ENCODE results near the gene ZNF230. TPM values are rescaled to one million over a fixed set of nuclear protein-coding genes. Genes with fewer than 3 reads are reported as not detected.

ZNF230 gene
- total RNA-seq, 1 experiment from 2014 or later, result 4.0 TPM

GRCh38 chr19:44019498-44019897 lies 16.7 kb downstream of the ZNF230 start:
- no peaks in the 10 kb centered on the region for H3K9me2 ChIP-seq (ENCODE audit: insufficient read depth)
- no peak overlapping the region for H3K4me3 ChIP-seq
- no peaks in the 10 kb centered on the region for H3K4me1 ChIP-seq (replicated peaks; ENCODE audit: insufficient read depth)
- POLR2A ChIA-PET (ENCODE audit: unreplicated experiment), result no interaction called here
- H3F3A ChIP-seq (ENCODE audit: insufficient read depth, low read depth), result no peaks in the 10 kb centered on the region
- intact Hi-C loops (cut with micrococcal nuclease; ENCODE audit: unreplicated experiment), result no loop called here
- no peaks in the 10 kb centered on the region for H3K27me3 ChIP-seq (ENCODE audit: insufficient read depth, low read depth)
- H3K36me3 ChIP-seq (ENCODE audit: low read depth), result no peaks in the 10 kb centered on the region
- H3K79me2 ChIP-seq (ENCODE audit: low read depth), result no peaks in the 10 kb centered on the region
- no peak for DNase-seq
- no peaks in the 10 kb centered on the region for H4K20me1 ChIP-seq (ENCODE audit: insufficient read depth)
- no peak overlapping the region for H2AFZ ChIP-seq
- H3K4me2 ChIP-seq, result no peak overlapping the region
- CTCF ChIA-PET, result no interaction called here
- TF ChIP-seq, protein P1, sequence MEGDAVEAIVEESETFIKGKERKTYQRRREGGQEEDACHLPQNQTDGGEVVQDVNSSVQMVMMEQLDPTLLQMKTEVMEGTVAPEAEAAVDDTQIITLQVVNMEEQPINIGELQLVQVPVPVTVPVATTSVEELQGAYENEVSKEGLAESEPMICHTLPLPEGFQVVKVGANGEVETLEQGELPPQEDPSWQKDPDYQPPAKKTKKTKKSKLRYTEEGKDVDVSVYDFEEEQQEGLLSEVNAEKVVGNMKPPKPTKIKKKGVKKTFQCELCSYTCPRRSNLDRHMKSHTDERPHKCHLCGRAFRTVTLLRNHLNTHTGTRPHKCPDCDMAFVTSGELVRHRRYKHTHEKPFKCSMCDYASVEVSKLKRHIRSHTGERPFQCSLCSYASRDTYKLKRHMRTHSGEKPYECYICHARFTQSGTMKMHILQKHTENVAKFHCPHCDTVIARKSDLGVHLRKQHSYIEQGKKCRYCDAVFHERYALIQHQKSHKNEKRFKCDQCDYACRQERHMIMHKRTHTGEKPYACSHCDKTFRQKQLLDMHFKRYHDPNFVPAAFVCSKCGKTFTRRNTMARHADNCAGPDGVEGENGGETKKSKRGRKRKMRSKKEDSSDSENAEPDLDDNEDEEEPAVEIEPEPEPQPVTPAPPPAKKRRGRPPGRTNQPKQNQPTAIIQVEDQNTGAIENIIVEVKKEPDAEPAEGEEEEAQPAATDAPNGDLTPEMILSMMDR (conservative IDR thresholded peaks at IDR 0.05), result no peak
- TF ChIP-seq EZH2 (IDR thresholded peaks at IDR 0.05; ENCODE audit: low read depth), result no peak
- peaks cover 12% of the 10 kb centered on the region for H3K9me3 ChIP-seq (ENCODE audit: insufficient read depth, low read depth)
- no peak overlapping the region for H3K27ac ChIP-seq
- no TSS peak for BruUV-seq (replicated peaks)

- Histone ChIP-seq H3F3A (ENCODE audit: insufficient read depth, low read depth) (no peaks in the 10 kb centered on the region), H3K4me2 (no peak overlapping the region), H3K9me2 (ENCODE audit: insufficient read depth) (no peaks in the 10 kb centered on the region), H3K79me2 (ENCODE audit: low read depth) (no peaks in the 10 kb centered on the region), H3K27me3 (ENCODE audit: insufficient read depth, low read depth) (no peaks in the 10 kb centered on the region), H3K4me3 (no peak overlapping the region), H3K27ac (no peak overlapping the region), H3K9me3 (ENCODE audit: insufficient read depth, low read depth) (peaks cover 10% of the 10 kb centered on the region; the same call in 1 of the 2 replicates), H3K4me1 (replicated peaks; ENCODE audit: insufficient read depth) (peaks cover 9% of the 10 kb centered on the region), H2AFZ (no peak overlapping the region), H3K36me3 (ENCODE audit: low read depth) (no peaks in the 10 kb centered on the region), H4K20me1 (ENCODE audit: insufficient read depth) (no peaks in the 10 kb centered on the region)
- intact Hi-C loops (cut with micrococcal nuclease; ENCODE audit: unreplicated experiment), result no loop called here
- POLR2A ChIA-PET (ENCODE audit: unreplicated experiment), result no interaction called here
- no peak for DNase-seq
- no TSS peak for BruUV-seq (replicated peaks)
- TF ChIP-seq, protein P1 (conservative IDR thresholded peaks at IDR 0.05), result no peak
- no peak for TF ChIP-seq EZH2 (IDR thresholded peaks at IDR 0.05; ENCODE audit: low read depth)
- CTCF ChIA-PET, result no interaction called here
Observed at GRCh38 chr19:44021221-44021620, 18.5 kb downstream of the ZNF230 start.

DNA sequence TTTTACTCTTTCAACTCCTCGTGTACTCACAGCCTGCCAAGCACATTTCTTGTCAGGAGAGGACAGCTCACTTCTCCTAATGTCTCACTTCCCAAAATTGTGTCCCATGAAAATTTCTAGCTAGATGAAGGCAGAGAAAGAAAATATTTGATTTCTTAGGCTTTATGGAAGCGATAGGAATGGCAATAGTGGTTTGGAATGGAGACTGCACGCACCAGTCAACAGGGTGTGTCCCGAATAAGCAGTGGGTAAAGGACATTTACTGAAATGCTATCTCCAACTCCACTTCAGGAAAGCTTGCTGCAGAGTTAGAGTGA lies 22.1 kb downstream of the ZNF230 start:
- peaks cover 7% of the 10 kb centered on the region for H3K9me3 ChIP-seq (ENCODE audit: insufficient read depth, low read depth)
- no peaks in the 10 kb centered on the region for H3F3A ChIP-seq (ENCODE audit: insufficient read depth, low read depth)
- TF ChIP-seq, protein P1 (conservative IDR thresholded peaks at IDR 0.05), result no peak
- TF ChIP-seq EZH2 (IDR thresholded peaks at IDR 0.05; ENCODE audit: low read depth), result no peak
- H3K27me3 ChIP-seq (ENCODE audit: insufficient read depth, low read depth), result no peaks in the 10 kb centered on the region
- peak overlapping the region; percentile 77 for H3K4me2 ChIP-seq
- peak overlapping the region; percentile 99 for H2AFZ ChIP-seq
- no TSS peak for BruUV-seq (replicated peaks)
- no peaks in the 10 kb centered on the region for H3K9me2 ChIP-seq (ENCODE audit: insufficient read depth)
- H3K27ac ChIP-seq, result no peak overlapping the region
- peaks cover 13% of the 10 kb centered on the region for H3K4me1 ChIP-seq (replicated peaks; ENCODE audit: insufficient read depth)
- CTCF ChIA-PET, result no interaction called here
- intact Hi-C loops (cut with micrococcal nuclease; ENCODE audit: unreplicated experiment), result loop anchor here (1.0 to 2.0 kb wide), 4 partner anchors 23 to 88 kb away; partner anchors contain the start of genes ZNF224, ZNF225 and ZNF230
- POLR2A ChIA-PET (ENCODE audit: unreplicated experiment), result interaction anchor here (0.6 kb wide), 1 partner anchor 198 kb away, joined by 3 read pairs; the partner anchor contains the start of gene ZNF283
- peak overlapping the region; percentile 84 for H3K4me3 ChIP-seq
- no peaks in the 10 kb centered on the region for H4K20me1 ChIP-seq (ENCODE audit: insufficient read depth)
- peaks cover 12% of the 10 kb centered on the region for H3K36me3 ChIP-seq (ENCODE audit: low read depth)
- DNase-seq, result no peak
- H3K79me2 ChIP-seq (ENCODE audit: low read depth), result no peaks in the 10 kb centered on the region
